Measurements from ENCODE around the gene SNW1.
"Not testable (repeated sequence)": the region's sequence is repeated elsewhere in the genome, so short reads cannot be mapped to it uniquely, and the experiment has no call there.

SNW1 gene

DNA sequence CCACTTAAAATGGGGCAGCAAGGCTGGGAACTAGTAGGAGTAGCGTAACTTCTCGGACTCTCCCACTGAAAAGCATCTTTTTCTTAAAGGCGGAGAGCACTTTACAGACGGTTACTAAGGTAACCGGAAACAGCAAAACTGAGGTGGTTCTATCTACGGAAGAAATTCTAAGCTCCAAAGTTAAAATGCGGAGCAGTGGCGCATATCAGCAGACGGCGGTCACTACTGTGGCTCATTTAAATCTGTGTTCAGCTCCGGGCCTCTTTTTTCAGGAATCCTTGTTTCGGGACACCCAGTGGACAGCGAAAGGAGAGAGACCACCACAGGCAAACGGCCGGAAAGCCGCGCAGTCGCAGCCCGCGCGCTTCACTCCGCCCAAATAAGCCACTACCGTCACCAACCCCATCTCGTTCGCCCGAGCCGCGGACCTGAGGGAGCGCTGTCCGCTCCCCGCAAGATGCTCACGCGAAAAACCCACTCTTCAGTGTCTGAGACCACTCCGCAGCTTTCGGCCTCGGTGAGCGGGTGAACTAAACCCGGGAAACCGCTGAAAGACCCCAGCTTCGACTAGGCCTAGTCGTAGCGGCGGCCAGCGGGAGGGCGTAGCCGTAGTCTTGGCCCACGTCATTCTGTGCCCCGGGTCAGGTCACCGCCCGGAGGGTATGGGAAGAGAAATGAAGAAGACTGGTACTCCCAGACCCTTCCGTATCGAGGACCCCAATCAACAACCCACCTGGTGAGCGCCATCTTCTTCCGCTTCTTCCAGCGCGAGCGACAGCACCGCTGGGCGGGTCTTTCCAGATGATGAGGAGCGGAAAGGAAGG lies at the start of gene SNW1:
SNW1 (minus strand) TSS at position 776 of the 824 bp plus-strand sequence; CDS start at position 747, 29 bp downstream.
- DNase-seq, result peak; percentile 90 to 91

DNA sequence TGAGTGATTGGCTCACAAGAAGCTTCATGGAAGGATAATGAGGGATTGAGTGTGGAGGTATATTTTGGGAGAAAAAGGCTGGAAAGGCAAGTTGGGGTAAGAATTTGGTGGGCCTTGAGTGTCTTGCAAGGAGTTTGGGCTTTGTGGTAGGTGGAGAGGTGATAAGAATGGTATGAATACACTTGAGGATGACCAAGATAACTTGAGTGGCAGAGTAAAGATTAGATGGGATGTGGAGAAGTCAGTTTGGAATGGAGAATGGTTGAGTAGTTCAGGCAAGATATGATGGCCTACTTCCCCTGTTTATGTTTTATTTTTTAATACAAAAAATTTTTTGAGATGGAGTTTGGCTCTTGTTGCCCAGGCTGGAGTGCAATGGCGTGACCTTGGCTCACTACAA lies 48.1 kb upstream of the SNW1 start:
- no peak for DNase-seq

DNA sequence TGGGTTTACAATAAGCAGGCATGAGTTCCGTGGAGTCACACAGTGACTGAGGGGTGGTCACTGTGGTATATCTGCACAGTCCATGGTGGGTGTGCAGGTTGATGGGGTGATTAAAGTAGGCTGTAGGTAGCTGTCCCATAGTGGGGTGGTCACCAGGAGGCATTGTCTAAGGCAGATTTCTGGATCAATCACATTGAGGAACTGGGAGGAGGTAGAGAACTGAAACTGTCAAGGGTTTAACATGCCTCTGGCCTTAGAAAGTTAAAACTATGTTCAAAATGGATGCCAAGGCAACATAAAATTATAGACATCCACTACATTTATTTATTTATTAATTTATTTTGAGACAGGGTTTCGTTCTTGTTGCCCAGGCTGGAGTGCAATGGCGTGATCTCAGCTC lies 47.3 kb upstream of the SNW1 start:
- DNase-seq, result no peak

DNA sequence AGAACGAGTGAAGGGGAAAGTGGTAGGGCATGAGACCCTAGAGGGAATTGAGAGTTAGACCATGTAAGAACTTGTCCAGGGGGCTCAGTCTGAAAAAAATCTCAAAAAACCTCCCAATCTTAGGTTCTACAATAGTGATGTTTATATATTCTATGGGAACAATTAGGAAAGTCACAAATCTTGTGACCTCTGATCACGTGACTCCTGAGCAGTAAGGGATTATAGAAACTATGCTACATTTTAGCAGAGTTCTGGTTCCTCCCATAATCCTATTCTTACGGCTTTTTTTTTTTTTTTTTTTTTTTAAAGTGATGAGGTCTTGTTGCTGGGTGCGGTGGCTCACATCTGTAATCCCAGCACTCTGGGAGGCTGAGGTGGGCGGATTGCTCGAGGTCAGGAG lies 44.8 kb upstream of the SNW1 start:
- DNase-seq, result no peak

DNA sequence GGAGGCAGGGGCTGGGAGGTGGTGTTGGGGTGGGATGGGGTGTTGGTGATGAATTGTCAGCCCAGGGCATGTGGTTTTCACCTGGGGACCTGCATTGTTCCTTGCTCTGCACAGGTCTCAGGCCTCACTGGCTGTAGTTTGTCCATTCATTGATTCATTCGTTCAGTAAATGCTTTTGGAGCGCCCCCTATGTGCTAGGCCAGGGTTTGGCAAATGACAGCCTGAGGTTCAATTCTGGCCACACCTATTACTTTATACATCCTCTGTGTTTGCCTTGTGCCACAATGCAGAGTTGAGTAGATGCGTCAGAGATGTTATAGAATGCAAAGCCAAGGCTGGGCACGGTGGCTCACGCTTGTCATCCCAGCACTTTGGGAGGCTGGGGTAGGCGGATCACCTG lies 43.6 kb upstream of the SNW1 start:
- DNase-seq, result peak; percentile 19 to 48

DNA sequence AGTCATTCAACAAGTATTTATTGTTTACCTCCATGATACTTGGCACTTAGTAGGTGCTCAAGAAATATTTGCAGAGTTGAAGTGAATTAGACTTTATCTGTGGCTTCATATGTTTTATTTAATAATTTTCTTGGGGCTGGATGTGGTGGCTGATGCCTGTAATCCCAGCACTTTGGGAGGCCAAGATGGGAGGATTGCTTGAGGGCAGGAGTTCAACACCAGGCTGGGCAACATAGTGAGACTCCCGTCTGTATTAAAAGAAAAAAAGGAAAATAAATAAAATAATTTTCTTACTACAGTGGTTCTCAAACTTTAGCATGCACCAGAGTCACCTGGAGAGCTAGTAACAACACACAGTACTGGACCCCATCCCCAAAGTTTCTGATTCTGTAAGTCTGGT lies 39.9 kb upstream of the SNW1 start:
- no peak for DNase-seq

DNA sequence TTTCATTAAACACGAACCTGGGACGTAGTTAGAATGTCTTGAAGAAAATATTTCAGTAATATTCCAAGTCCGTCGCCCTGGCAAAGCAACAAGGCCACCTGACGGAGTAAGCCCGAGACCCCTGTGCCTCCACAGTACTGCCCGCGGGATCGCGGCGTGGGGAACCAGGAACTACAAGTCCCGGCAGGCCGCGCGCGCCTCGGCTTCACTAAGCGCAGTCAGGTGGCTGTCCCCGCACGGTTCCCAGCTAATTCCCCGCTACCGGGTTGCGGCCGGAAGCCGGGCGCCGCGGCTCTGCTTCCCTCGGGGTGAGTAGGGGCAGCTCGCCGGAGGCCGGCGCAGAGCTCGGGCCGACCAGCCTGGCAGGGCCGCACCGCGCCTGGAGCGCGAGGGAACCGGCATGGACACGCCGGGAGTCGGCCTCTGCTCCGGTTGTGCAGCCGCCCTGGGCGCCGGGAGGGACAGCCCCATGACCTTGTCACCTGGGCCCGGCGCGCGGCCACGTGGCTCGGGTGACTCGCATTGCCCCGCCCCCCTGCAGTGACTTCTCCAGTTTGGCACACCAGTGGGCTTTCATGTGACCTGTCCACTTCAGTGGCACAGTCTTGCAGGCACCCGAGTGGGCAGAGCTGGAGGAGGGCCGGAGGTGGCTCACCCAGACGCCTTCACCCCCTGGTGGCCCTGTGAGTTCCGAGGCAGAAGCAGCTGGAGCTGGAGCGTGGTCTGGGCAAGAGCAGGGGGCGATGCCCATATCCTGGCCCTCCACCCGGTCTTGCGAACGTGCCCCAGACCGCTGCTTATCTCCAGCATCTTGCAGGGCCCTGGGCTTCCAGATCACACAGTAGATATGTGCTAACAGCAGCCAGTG lies 39.1 kb upstream of the SNW1 start, which contains the start of gene ADCK1:
ADCK1 (plus strand) TSS at position 247 of the 868 bp plus-strand sequence. CDS start 18,870 bp downstream, outside the sequence.
- DNase-seq, result peak; percentile 86 to 90

DNA sequence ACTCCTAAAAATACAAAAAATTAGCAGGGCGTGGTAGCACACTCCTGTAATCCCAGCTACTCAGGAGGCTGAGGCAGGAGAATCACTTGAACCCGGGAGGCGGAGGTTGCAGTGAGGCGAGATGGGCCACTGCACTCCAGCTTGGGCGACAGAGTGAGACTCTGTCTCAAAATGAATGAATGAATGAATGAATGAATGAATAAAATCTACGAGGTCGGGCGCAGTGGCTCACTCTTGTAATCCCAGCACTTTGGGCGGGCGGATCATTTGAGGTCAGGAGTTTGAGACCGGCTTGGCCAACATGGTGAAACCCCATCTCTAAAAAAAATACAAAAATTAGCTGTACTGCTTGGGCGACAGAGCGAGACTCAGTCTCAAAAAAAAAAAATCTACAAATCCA lies 38.5 kb upstream of the SNW1 start:
- DNase-seq, result not testable (repeated sequence)

DNA sequence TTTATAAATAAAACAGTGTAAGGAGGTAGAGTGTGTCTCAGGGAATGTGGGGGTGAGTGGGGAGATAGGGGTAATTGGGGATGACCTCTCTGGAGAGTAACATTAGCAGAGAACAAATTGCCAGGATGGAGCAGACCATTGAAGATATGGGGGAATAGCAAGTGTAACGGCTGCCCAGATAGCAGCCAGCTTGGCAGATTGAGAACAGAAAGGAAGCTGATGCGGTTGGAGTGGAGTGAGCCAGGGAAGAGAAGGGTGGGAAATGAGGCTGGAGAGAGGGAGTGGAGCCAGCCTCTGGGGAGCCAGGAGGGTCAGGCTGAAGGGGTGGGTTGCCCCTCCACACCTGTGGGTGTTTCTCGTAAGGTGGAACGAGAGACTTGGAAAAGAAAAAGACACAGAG lies 33.4 kb upstream of the SNW1 start:
- DNase-seq, result no peak

DNA sequence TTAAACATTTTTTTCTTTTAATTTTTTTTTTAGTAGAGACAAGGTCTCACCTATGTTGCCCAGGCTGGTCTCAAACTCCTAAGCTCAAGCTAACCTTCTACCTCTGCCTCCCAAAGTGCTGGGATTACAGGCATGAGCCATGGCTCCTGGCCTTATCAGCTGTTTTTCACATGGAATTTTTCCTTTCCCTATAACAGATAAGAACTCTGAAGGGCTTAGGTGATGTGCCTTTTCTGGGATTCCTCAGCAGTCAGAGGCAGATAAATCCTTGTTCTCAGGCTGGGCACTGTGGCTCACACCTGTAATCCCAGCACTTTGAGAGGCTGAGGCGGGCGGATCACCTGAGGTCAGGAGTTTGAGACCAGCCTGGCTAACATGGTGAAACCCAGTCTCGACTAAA lies 32.3 kb upstream of the SNW1 start:
- not testable (repeated sequence) for DNase-seq

DNA sequence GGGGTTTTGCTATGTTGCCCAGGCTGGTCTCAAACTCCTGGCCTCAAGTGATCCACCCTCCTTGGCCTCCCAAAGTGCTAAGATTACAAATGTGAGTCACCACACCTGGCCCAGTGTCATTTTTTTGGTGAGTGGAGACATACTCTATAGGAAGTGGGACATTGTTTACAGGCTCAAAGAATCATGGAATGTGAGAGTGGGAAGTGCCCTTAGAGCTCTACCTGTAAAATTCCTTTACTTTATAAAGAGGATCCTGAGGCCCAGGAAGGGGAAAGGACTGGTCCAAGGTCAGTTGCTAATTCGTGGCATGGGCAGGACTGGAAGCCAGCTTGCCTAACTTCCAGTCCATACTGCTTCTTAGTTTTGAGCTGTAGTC lies 30.3 kb upstream of the SNW1 start:
- no peak for DNase-seq

DNA sequence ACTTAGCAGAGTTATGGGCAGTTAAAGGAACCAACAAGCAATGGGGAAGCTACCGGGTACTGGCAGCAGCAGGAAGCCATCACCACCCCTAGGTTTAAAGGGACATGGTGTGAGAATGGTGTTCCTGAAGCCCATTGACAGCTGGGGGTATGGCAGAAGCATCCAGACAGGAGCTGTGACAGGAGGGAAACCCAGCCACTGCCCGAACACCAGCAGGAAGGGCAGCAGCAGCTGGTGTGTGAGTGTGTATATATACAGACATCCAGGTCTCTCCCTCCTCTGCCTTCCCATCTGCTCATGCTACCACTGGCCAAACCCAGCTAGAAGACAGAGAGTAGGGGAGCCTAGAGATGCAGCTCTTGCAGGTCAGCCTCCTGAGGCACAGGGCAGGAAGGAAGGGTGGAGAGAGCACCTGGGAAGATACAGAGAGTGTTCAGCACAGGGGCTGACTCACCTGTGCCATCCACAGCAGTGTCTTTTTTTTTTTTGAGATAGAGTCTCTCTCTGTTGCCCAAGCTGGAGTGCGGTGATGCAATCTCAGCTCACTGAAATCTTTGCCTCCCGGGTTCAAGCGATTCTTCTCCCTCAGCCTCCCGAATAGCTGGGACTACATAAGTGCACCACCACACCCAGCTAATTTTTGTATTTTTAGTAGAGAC lies 29.7 kb upstream of the SNW1 start:
- DNase-seq, result no peak

DNA sequence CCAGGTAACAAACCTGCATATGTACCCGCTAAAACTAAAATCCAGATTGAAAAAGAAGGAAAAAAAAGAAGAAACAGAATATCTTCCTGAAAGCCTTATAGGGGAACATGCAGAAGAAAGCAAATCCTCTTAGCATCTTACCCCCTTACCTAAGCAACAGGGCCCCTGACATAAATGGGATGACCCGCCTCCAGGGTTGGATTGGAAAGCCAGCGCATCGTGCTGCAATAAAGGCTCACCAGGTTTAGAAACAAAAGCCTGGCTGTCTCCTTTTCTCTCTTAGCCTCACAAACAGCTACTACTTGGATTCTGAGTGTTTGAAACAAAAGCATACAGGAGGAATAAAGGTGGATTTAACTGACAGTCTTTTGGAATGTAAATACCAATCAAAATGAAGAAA lies 25.2 kb upstream of the SNW1 start:
- no peak for DNase-seq

DNA sequence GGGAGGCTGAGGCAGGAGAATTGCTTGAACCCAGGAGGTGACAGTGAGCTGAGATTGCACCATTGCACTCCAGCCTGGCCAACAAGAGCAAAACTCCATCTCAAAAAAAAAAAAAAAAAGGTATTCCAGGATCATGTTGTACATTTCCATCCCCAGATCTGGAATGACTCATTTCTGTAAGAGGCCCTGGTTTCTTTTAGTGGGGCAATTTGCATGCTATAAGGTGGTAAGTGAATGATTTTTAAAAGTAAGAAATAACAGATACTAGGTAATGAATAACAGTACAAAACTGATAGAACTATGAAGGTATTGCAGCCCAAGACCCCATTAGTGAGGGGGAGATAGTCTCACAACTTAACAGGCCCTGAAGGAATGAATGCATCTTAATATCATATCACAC lies 21.2 kb upstream of the SNW1 start:
- DNase-seq, result no peak

DNA sequence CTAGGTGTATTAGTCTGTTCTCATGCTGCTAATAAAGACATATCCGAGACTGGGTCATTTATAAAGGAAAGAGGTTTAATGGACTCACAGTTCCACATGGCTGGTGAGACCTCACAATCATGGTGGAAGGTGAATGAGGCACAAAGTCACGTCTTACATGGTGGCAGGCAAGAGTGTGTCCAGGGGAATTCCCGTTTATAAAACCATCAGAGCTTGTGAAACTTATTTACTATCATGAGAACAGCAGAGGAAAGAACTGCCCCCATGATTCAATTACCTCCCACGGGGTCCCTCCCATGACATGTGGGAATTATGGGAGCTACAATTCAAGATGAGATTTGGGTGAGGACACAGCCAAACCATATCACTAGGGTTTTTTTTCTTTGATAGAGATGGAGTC lies 13.0 kb upstream of the SNW1 start:
- not testable (repeated sequence) for DNase-seq

DNA sequence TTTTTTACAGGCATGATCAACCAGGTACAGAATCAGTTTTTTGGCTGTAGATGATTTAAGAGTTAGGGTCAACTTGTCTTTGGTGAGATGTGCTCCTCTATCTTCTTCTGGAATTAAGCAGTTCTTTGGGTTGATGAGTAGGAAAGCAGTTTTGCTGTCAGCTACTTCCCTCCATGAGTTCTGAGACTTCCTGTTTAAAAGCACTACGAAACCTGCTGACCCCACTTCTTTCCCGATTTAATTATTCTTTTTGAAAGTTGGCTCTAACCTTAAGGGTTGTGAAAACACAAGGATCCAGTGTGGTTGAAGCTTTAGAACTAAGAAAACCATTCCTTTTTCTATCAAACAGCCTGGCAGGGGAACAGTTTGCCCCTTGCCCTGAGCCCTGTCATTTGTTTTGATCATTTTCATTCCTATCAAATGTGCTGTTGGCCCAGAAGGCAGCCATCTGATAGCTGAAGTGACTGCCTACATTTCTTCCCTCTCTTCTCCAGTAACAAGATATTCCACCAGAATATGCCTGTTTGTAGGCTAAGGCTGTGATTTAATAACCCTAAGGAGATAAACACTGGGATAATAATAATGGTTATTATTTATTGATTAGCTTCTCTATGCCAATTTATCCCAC lies 7.6 kb upstream of the SNW1 start:
- DNase-seq, result not testable (repeated sequence)

DNA sequence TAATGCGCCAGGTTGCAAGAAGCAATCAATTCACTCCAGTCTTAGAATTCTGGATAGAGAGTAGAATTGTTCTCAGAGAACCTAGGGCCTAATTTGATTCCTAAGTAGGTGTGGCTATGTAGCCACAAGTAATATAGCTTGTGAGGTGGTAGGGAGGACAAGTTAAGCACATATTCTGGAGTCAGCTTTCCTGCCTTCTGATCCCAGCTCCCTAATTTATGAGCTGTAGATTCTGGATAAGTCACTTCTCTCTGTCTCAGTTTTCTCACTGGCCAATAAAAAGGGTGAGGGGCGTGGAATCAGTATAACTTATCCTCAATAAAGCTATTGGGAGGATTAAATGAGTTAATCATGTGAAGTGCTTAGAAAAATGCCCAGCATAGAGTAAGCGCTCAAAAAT lies 3.0 kb upstream of the SNW1 start:
- DNase-seq, result no peak

DNA sequence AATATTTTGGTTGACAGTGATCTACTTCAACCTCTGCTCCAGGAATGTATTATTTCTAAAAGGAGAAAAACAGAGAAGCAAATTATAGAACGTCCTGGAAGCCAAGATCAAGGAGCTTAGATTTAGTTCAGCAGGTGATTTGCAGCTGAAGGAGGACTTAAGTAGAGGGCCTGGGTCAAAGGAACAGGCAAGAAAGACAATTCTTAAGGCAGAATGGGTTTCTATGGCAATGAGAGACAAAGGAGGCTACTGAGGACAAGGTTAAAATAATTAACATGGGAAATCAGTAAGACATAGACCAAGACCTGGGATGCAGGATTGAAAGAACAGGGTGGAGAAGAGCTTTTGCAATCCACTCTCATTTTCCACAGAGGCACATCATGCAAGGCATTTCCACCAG lies 2.4 kb upstream of the SNW1 start:
- DNase-seq, result no peak

DNA sequence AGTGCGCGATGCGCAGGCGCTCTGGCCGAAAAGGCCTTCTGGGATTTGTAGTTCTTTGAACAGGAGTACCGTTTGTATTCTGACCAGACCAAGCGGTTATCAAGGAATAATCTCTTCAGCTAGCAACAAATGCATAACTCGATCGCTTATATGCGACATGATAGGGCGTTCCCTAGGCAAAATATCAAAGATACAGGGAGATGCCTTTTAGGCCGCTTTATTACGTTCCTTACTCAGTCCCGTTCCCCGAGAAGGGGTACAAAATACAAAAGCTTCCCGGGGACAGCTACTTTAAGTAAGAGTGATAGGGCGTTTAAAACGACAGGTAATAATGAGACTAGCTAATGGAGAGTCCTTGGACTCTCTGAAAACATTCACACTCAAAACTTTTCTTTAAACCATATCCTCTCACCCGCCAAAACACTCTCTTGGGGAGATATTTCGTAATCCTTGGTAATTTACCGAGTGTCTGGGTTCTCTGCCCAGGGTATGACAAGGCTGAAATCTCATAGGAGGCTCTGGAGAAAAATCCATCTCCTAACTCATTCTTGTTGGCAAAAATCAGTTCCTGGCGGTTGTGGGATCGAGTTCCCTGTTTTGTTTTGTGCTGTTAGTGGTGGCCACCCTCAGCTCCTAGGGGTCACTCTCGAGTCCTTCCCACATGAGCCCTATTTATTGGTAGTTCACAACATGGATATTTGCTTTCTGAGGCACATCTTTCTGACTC lies 412 bp upstream of the SNW1 start:
- no peak for DNase-seq

DNA sequence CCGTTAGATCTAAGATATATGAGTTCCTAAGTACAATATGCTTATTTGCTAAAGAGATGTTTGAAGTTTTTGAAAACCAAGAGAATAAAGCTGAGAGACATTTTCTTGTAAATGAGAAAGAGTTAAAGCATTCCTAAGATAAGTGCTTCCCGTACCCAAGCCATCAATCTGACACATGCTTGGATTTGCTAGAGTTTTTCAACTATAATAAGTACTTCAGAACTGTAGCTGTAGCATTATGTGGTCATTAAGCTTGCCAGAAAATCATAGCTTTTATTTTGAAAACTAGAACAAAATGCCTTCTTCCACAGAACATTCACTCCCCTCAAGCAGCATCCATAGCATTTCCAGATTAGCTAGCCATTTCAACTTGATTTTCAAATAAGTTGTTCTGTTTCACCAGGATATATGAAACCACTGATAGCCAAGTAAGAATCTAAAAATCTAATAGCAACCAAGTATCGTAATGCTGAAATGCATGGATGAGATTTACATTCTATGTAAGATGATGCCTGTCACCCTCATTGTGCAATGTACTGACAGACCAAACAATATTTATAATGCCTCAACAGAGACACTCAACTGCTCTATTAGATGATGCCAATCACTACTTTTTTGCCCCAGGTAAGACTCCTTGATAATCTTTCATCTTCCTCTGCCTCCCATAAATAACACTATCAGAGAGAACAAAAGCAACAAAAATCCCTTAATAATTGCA lies 8.0 kb downstream of the SNW1 start:
- no peak for DNase-seq

DNA sequence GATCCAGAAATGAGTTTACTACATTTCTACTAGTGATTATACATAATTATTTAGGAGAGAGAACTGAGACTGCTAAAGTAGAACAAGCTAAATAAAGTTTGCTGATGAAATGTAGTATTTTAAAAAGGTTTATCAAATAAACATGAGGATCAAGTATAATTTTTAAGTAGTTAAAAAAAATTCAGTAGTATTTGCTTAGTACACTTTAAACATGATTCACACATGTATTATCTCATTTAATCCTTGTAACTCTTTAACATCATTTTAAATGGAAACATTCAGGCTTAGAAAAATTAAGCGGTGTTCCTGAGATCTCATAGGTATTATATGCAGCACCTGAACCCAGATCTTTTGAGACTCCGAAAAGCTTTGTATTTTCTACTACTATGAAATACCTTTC lies 8.7 kb downstream of the SNW1 start:
- no peak for DNase-seq

DNA sequence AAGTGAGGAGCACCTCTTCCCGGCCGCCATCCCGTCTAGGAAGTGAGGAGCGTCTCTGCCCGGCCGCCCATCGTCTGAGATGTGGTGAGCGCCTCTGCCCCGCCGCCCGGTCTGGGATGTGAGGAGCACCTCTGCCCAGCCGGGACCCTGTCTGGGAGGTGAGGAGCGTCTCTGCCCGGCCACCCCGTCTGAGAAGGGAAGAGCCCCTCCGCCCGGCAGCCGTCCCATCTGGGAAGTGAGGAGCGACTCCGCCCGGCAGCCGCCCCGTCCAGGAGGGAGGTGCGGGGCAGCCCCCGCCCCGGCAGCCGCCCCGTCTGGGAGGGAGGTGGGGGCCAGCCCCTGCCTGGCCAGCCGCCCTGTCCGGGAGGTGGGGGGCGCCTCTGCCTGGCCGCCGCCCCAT lies 13.5 kb downstream of the SNW1 start:
- DNase-seq, result not testable (repeated sequence)

Measured in stimulated activated CD4-positive, alpha-beta T cell treated with anti-CD3 and anti-CD28 coated beads, Interleukin-2, amount 100 ng/mL, for 24 hours (primary cell).